ENCODE results near the gene TLK2.
"Not testable (repeated sequence)": the region's sequence is repeated elsewhere in the genome, so short reads cannot be mapped to it uniquely, and the experiment has no call there.

DNA sequence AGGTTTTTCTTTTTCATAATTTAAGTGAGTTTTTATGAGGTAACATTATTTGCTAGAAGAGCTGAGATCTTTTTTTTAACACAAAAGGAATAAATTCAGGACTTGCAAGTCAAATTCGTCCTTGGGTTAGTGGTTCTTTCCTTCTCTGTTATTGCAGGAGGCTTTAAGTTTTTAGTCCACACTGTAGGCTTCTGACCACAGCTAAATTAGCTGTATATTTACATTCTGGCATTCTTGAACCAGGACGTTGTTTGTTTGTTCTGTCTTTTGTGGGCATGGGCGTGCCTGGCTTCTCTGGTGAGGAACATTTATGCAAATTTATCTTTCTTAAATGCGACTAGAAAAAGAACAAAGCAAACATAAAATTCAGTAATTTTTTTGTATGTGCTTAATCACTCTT lies 80.3 kb downstream of the TLK2 start:
- TF ChIP-seq, protein P1, sequence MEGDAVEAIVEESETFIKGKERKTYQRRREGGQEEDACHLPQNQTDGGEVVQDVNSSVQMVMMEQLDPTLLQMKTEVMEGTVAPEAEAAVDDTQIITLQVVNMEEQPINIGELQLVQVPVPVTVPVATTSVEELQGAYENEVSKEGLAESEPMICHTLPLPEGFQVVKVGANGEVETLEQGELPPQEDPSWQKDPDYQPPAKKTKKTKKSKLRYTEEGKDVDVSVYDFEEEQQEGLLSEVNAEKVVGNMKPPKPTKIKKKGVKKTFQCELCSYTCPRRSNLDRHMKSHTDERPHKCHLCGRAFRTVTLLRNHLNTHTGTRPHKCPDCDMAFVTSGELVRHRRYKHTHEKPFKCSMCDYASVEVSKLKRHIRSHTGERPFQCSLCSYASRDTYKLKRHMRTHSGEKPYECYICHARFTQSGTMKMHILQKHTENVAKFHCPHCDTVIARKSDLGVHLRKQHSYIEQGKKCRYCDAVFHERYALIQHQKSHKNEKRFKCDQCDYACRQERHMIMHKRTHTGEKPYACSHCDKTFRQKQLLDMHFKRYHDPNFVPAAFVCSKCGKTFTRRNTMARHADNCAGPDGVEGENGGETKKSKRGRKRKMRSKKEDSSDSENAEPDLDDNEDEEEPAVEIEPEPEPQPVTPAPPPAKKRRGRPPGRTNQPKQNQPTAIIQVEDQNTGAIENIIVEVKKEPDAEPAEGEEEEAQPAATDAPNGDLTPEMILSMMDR (IDR thresholded peaks at IDR 0.05; ENCODE audit: borderline replicate concordance, extremely low read depth, low read length, poor library complexity, severe bottlenecking): not testable (repeated sequence)
- TF ChIP-seq EZH2 (IDR thresholded peaks at IDR 0.05; ENCODE audit: borderline replicate concordance, low read depth, low read length, severe bottlenecking): not testable (repeated sequence)
